Esophagus muscularis mucosa (tissue), 4 donors: ENCODE measurements around the gene KIAA0825. TPM values are rescaled to one million over a fixed set of nuclear protein-coding genes. Genes with fewer than 3 reads are reported as not detected.

Experiments
- DNase-seq: peaks from one replicate; pipeline ENCODE4 v3.0.0-alpha.2; 2017; ENCODE audit errors: extremely low spot score
- H3K27ac ChIP-seq, 4 donors: fragments of 200-600 bp; sonication (generic); replicated peaks in 1 of 4; 1 replicate in 3 of 4; 2 replicates in 1 of 4; pipeline ENCODE4 v1.5.1; 2016 to 2019; ENCODE audit warnings: mild to moderate bottlenecking in 1 of 4
- H3K27me3 ChIP-seq, 4 donors: fragments of 200-600 bp; sonication (generic); one replicate each; pipeline versions ENCODE4 v1.5.1 to v1.6.0; 2016 to 2019
- H3K36me3 ChIP-seq, 4 donors: fragments of 200-600 bp; sonication (generic); one replicate each; pipeline ENCODE4 v1.5.1; 2016 to 2019
- H3K4me1 ChIP-seq, 4 donors: fragments of 200-600 bp; sonication (generic); one replicate each; pipeline ENCODE4 v1.5.1; 2016 to 2019
- H3K4me3 ChIP-seq, 4 donors: fragments of 200-600 bp; sonication (generic); 1 replicate in 2 of 4; 2 replicates in 2 of 4; pipeline ENCODE4 v1.5.1; 2016 to 2019; ENCODE audit warnings: mild to moderate bottlenecking in 4 of 4, moderate library complexity in 1 of 4
- H3K9me3 ChIP-seq, 4 donors: fragments of 200-600 bp; sonication (generic); 1 replicate in 3 of 4; 2 replicates in 1 of 4; pipeline ENCODE4 v1.5.1; 2016 to 2019
- EP300 ChIP-seq: sonication (generic); formaldehyde crosslinking; IDR thresholded peaks from one replicate; pipeline ENCODE4 v1.6.1; 2017; ENCODE audit warnings: antibody characterized with exemption
- POLR2A ChIP-seq: fragments of 450-650 bp; IDR thresholded peaks from one replicate; pipeline ENCODE4 v1.6.1; 2017; ENCODE audit warnings: antibody characterized with exemption, moderate library complexity, mild to moderate bottlenecking, low read depth
- POLR2AphosphoS5 ChIP-seq, 2 donors: sonication (generic); formaldehyde crosslinking; IDR thresholded peaks; one replicate each; pipeline ENCODE4 v1.6.1; 2017; ENCODE audit warnings: antibody characterized with exemption in 2 of 2
- WGBS: methylation state at CpG from one replicate; pipeline ENCODE4 v1.1.5; 2018; 5-methylcytosine and 5-hydroxymethylcytosine counted together
- intact Hi-C: fragments of 100-400 bp; cut with DNase I; formaldehyde crosslinking; loops from one replicate; pipeline ENCODE4 v1.15.1; 2023
- total RNA-seq, 4 donors: library from RNA; depleted of rRNA; stranded (reverse); fragments of >200 nt; gene quantifications; one replicate each; pipeline versions ENCODE4 v1.1.0 to v1.2.1, GENCODE V29; 2016
- TF ChIP-seq, protein P1 (sequence below), 3 experiments: fragments of 200-600 bp in 2 of 3; fragments of 450-650 bp in 1 of 3; sonication (generic) in 2 of 3; IDR thresholded peaks; one replicate each; pipeline ENCODE4 v1.5.1; 2017 to 2019; ENCODE audit warnings: antibody characterized with exemption in 3 of 3, mild to moderate bottlenecking in 2 of 3, moderate library complexity in 1 of 3

The KIAA0825 gene
- total RNA-seq, 4 donors from 2014 or later = 2.3 to 4.2 (median 2.9) TPM

DNA sequence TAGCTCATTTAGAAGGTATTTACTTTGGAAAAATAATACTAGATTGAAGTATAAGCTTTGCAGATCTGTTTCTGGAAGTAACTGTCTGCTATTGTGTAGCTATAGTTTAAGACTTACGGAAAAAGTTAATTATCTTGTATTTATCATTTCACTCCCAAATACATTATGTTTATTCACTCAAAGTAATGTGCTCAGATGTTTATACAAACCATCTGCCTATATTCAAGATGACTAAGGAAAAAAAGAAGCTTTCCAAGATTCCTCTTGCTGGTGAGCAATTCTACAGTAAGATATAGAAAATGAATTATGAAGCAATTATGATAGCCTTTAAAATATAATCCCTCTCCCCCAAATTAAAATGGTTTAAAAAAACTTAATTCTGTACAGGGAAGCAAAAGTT, 137.9 kb downstream of the KIAA0825 start:
- Histone ChIP-seq H3K27me3 (no peaks in the 10 kb centered on the region), H3K4me3 (no peak overlapping the region), H3K4me1 (no peaks in the 10 kb centered on the region), H3K9me3 (no peaks in the 10 kb centered on the region), H3K36me3 (peaks cover 0 to 9% (median 0%) of the 10 kb centered on the region in 4 donors), H3K27ac (no peak overlapping the region)
- WGBS = 88% methylated on average over 1 of the region's 1 CpG
- no peak for DNase-seq
- intact Hi-C loops = no loop called here
- TF ChIP-seq, protein P1, sequence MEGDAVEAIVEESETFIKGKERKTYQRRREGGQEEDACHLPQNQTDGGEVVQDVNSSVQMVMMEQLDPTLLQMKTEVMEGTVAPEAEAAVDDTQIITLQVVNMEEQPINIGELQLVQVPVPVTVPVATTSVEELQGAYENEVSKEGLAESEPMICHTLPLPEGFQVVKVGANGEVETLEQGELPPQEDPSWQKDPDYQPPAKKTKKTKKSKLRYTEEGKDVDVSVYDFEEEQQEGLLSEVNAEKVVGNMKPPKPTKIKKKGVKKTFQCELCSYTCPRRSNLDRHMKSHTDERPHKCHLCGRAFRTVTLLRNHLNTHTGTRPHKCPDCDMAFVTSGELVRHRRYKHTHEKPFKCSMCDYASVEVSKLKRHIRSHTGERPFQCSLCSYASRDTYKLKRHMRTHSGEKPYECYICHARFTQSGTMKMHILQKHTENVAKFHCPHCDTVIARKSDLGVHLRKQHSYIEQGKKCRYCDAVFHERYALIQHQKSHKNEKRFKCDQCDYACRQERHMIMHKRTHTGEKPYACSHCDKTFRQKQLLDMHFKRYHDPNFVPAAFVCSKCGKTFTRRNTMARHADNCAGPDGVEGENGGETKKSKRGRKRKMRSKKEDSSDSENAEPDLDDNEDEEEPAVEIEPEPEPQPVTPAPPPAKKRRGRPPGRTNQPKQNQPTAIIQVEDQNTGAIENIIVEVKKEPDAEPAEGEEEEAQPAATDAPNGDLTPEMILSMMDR (IDR thresholded peaks at IDR 0.05) = no peak
- TF ChIP-seq POLR2AphosphoS5 (IDR thresholded peaks at IDR 0.05) (no peak), EP300 (no peak), POLR2A (no peak)

DNA sequence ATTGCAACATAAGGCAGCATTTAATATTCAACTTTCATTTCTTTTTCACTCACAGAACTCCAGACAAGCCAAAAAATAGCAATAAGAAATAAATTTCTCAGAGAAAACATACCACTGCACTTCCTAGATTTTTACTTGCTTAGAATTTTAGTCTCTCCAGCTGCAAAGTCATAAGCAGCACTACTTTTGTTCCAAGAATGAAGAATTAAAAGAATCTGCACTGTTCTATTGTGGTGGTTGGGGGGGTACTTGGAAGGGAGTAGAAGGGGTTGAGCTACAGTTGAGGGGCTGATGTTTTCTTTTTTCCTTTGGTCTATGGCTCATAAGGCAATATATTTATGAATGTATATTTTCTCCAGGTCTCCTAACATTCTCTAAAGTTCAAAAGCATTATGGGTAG, 144.5 kb downstream of the KIAA0825 start:
- TF ChIP-seq, protein P1 (IDR thresholded peaks at IDR 0.05) = no peak
- TF ChIP-seq EP300 (no peak), POLR2AphosphoS5 (IDR thresholded peaks at IDR 0.05) (no peak), POLR2A (no peak)
- intact Hi-C loops = no loop called here
- no peaks in the 10 kb centered on the region for H3K4me1 ChIP-seq
- H3K36me3 ChIP-seq = peaks cover 0 to 9% (median 2%) of the 10 kb centered on the region in 4 donors
- H3K27ac ChIP-seq = no peak overlapping the region
- no peak for DNase-seq
- H3K4me3 ChIP-seq = no peak overlapping the region
- no peaks in the 10 kb centered on the region for H3K27me3 ChIP-seq
- no peaks in the 10 kb centered on the region for H3K9me3 ChIP-seq

DNA sequence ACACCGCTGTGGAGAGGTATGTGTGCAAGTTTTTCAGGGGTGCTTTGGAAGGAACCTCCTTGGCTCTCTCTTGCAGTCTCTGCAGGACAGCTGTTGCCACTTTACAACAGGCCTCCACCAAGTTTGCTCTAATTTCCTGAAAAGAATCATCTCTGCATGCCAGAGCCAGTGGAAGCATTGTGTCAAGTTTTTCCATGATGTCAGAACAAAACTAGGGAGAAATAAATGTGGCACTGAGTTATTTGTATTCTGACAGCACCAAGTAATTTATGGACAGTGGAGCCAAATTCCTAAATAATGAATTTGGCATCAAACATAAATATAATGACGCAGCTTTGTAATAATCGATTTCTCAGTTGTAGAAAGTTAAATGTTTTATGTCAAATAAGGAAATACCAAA, 146.9 kb downstream of the KIAA0825 start:
- WGBS = 47% methylated on average over 3 of the region's 3 CpGs

DNA sequence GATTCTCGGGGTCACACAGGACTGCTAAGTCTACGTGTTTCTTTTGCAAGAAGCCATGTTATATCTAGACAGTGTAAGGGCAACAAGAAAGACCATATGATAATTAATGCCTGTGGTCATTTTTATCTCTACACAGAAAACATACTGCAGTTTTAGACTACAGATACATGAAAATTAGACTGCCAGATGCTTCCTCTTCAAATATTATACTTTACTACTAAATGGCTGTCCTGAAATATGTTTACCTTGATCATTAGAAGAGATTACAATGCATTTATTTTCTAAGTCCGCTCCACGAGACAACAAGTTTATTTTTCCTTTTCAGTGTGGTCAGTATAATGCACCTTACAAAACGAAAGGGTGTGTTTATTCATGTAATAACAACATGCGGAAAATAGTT, 147.6 kb downstream of the KIAA0825 start:
- no peak overlapping the region for H3K27ac ChIP-seq
- peaks cover 0 to 5% (median 2%) of the 10 kb centered on the region in 4 donors for H3K36me3 ChIP-seq
- no peaks in the 10 kb centered on the region for H3K9me3 ChIP-seq
- H3K4me1 ChIP-seq = no peaks in the 10 kb centered on the region
- TF ChIP-seq, protein P1 (IDR thresholded peaks at IDR 0.05) = no peak
- TF ChIP-seq POLR2AphosphoS5 (IDR thresholded peaks at IDR 0.05) = no peak
- no peak for TF ChIP-seq POLR2A
- TF ChIP-seq EP300 = no peak
- intact Hi-C loops = no loop called here
- WGBS = 82% methylated on average over 6 of the region's 6 CpGs
- no peaks in the 10 kb centered on the region for H3K27me3 ChIP-seq
- no peak overlapping the region for H3K4me3 ChIP-seq
- no peak for DNase-seq

More for the DNA sequence above, 146.9 kb downstream of the KIAA0825 start:
- Histone ChIP-seq H3K27me3 (no peaks in the 10 kb centered on the region), H3K36me3 (peaks cover 0 to 9% (median 2%) of the 10 kb centered on the region in 4 donors), H3K9me3 (no peaks in the 10 kb centered on the region), H3K4me3 (no peak overlapping the region), H3K27ac (no peak overlapping the region), H3K4me1 (no peaks in the 10 kb centered on the region)
- DNase-seq = no peak
- TF ChIP-seq POLR2AphosphoS5 (IDR thresholded peaks at IDR 0.05) (no peak), POLR2A (no peak), EP300 (no peak)
- TF ChIP-seq, protein P1 (IDR thresholded peaks at IDR 0.05) = no peak
- intact Hi-C loops = no loop called here

DNA sequence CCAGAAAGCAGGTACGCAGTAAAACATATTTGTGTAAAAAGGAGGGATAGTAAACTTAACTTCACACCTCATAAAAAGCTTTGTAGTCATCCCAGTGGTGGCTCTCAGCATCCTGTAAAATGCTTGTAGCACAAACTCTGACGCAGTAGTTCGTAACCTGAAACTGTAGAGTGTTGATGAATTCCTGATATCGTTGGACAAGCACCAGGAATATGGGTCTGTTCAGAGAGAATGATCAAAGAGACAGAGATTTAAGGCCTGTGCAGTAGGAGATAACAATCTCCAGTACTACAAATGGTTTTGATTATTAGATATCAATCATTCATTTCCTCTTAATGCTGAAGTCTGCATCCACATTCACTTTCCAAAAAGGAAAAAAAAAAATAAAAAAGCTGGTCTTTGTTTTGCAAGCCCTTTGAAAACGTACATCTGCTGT, 148.5 kb downstream of the KIAA0825 start:
- TF ChIP-seq EP300 (no peak), POLR2AphosphoS5 (IDR thresholded peaks at IDR 0.05) (no peak), POLR2A (no peak)
- TF ChIP-seq, protein P1 (IDR thresholded peaks at IDR 0.05) = no peak
- Histone ChIP-seq H3K4me3 (no peak overlapping the region), H3K27ac (no peak overlapping the region), H3K9me3 (no peaks in the 10 kb centered on the region), H3K4me1 (no peaks in the 10 kb centered on the region), H3K36me3 (peaks cover 0 to 5% (median 2%) of the 10 kb centered on the region in 4 donors), H3K27me3 (no peaks in the 10 kb centered on the region)
- no peak for DNase-seq
- WGBS = 51% methylated on average over 5 of the region's 5 CpGs
- intact Hi-C loops = no loop called here
